HEK293T (cell line): ENCODE data around the gene COL4A6.

Source experiments
- ARNT ChIP-seq: fragments of 450-650 bp; IDR thresholded peaks from 2 replicates; pipeline ENCODE4 v1.6.1; 2017; ENCODE audit warnings: mild to moderate bottlenecking
- ELF4 ChIP-seq: fragments of 450-650 bp; IDR thresholded peaks from 2 replicates; pipeline ENCODE4 v1.6.1; 2017; ENCODE audit warnings: antibody characterized with exemption
- FOXA1 ChIP-seq: fragments of 450-650 bp; IDR thresholded peaks from 2 replicates; pipeline ENCODE4 v1.6.1; 2016; ENCODE audit warnings: mild to moderate bottlenecking
- HDGF ChIP-seq: fragments of 450-650 bp; IDR thresholded peaks from 2 replicates; pipeline ENCODE4 v1.6.1; 2017; ENCODE audit warnings: antibody characterized with exemption, borderline replicate concordance

DNA sequence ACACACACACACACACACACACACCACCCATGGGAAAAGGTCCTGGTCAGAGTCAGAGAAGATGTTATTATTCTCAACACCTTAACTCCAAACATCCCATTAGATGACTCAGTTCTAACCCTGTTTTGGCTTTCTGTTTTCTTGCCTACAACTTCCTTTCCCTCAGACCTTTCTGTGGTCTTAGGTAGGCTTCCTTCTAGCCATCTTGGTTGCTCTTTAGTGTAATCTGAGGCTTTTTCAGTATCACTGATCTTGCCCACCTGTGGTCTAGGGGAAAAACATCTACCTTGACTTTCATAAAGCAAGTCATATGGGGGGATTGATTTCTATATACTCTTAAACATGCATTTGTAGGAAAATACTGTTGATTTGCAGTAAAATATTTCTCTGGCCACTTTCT lies 289.7 kb downstream of the COL4A6 start:
- TF ChIP-seq HDGF, result no peak
- TF ChIP-seq FOXA1, result no peak
- TF ChIP-seq ARNT, result no peak
- no peak for TF ChIP-seq ELF4
